HG02642 (cell line): ENCODE data around the gene CFD.

Experiments
- ATAC-seq: cut with Tn5 transposase; IDR thresholded peaks from one replicate; pipeline ENCODE4 v1.9.1; 2021; ENCODE audit warnings: mild to moderate bottlenecking; ENCODE audit not compliant: unreplicated experiment, poor library complexity

The CFD gene

DNA sequence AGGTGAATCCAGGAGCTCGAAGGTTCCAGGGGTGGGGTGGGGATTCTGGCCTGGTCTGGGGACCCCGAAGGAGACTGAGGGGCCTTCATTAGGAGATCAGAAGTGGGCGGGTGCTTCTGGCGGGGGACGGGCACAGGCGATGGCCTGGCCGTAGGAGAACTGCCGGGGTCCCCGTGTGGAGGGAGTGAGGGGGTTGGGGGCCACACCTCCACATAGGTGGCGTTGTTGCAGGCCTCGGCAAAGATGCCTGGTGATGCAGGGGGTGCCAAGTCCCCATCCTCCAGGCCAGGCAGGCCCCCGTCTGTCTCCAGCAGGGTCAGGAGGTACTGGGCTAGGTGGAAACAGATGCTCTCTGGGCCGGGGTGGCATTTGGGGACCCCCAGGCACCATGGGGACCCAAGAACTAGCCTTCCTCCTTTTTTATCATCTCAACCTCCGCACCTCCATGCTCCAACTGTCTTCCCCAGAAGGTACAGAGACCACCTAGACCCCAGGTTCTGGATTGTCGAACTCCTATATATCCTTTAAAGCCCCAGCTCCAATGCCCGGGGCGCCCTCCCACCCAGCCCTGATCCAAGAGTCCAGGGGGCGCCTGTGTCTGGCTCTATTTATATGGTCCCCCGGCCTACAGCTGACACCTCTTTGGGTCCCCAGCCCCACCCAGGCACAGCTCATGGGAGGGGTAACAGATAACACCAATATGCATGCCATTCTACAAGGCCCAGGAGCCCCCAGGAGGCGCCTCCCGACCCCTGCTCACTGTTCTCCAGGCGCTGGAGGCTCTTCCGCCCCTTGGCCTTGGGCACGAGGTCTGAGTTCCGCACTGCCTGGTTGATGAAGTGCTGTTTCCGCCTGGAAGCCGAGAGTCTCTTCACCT lies 42.0 kb downstream of the CFD start:
- no peak for ATAC-seq

DNA sequence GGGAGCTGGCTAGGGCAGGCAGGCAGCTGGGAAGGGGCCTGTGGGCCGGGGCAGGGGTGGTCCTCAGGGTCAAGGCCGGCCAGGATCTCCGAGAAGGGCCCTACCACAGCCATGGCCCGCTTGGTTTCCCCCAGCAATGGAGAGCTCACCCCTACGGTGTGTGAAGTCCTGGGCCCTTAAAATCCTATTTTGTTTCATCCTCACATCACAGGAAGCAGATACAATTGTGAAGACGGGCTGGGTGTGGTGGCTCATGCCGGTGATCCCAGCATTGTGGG lies 42.6 kb downstream of the CFD start:
- ATAC-seq = no peak

DNA sequence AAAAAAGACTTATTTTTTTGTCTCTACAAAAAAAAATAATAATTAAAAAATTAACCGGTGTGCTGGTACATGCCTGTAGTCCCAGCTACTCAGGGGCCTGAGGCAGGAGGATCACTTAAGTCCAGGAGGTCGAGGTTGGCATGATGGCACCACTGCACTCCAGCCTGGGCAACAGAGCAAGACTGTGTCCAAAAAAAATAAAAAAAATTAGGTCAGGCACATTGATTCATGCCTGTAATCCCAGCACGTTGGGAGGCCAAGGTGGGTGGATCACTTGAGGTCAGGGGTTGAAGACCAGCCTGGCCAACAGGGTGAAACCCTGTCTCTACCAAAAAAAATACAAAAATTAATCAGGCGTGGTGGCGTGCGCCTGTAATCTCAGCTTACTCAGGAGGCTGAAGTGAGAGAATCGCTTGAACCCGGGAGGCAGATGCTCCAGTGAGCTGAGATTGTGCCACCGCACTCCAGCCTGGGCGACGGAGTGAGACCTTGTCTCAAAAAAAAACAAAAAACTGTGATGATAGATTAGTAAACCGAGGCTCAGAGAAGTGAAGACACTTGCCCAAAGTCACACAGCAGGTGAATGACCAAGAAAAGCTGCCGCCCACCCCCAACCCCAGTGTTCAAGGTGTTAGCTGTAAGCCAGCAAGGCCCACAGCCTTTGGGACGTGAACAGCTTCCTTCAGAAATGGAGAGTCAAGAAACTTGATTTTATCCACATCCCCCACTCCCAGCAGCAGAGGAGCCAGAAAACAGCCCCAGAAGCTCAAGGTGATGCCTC lies 43.2 kb downstream of the CFD start:
- ATAC-seq = no peak

DNA sequence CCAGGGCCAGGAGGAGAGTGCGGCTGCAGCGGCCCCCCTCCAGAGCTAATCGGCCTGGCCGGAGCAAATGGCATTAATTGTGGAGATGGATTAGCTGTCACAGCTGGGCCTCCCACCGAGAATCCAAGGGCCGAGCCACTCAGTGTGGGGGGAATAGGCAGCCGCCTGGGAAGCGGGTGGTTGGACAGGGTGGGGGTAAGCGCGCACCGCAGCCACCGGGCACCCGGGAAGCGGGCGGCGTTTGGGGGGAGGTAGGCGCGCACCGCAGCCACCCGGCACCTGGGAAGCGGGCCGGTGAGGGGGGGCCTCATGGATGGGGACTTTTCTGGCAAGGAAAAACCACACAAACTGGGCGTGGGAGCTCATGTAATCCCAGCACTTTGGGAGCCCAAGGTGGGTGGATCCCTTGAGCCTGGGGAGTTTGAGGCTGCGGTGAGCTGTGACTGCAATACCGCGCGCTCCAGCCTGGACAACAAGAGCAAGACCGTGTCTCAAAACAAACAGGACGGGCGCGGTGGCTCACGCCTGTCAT lies 43.9 kb downstream of the CFD start:
- ATAC-seq = no peak

DNA sequence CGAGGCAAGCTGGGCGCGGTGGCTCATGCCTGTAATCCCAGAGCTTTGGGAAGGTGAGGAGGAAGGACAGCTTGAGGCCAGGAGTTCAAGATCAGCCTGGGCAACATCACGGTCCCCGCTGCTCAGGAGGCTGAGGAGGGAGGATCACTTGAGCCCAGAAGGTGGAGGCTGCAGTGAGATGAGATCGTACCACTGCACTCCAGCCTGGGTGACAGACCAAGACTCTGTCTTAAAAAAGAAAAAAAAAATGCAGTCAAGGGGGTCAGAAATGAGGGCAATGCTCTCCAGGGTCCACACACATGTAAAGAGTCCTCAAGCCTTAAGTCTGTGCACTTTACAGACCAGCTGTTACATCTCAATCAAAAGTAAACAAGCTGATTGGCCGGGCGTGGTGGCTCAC lies 45.1 kb downstream of the CFD start:
- no peak for ATAC-seq

DNA sequence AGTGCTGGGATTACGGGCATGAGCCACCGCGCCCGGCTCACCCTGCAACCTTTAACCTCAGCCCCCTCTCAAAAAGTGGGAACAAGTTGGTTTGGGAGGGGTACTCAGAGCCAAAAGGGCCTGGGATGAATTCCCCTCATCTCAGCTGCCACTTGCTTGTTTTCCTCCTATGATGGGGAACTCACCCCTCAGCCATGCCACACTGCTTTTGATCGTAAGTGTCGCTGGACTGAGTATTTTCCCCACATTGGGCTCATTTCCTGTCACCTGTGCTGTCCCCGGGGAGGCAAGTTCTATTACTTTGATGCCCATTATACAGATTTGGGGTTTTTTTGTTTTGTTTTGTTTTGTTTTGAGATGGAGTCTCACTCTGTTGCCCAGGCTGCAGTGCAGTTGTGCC lies 47.0 kb downstream of the CFD start:
- ATAC-seq = no peak

DNA sequence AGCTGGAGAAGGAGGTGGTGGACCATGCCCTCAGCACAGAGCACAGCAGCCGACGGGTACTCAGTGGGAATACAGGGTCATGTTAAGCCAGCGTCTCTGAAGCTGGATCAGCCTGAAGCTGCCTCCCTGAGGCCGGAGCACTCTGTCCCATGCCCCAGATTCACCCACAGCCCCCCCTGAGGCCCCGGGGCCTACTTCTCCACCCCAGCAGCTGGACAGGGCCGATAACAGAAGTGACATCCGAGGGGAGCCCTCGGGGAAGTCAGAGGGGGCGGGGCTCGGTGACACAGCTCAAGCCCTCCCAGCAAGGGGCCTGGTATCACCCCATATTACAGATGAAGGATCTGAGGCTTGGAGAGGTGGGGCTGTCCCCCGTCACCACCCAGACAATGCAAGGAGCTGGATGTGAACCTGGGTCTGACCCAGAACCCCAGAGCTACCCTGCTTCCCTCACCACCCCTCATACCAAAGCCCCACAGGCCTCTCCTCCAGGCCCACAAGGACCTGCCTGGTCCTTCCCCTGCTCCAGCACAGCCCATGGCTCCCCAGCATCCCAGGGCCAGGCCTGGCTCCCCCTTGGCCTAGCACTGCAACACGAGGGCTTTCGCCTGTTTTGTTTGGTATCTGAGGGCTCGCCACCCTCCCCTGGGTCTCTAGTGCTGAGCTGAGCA lies 47.9 kb downstream of the CFD start:
- ATAC-seq = no peak

DNA sequence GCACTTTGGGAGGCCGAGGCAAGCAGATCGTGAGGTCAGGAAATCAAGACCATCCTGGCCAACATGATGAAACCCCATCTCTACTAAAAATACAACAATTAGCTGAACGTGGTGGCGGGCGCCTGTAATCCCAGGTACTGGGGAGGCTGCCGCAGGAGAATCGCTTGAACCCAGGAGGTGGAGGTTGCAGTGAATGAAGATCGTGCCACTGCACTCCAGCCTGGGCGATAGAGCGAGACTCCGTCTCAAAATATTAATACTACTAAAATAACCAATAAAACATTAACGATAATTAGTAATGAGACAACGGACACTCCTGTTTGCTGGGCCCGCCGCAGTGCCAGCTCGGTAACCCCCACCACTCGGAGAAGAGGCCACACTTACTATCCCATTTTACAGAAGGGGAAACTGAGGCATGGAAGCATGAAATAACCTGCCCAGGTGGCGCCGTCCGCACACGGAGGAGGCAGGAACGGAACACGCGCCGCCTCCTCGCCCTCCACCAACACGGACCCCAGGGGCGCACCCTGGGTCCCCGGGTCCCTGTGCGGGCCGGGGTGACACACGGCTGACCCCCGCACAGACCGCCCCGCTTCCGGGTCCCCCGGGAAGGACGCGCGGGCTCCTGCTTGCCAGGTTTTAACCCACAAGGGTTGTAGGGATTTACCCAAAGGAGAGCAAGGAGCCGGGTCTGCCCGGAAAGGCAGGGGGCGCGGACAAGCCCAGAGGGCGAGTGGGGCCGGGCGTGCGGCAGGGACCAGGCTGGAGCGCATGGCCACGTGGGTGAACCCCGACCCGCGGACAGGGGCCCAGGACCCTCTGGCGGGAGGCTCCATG lies 52.0 kb downstream of the CFD start:
- no peak for ATAC-seq

DNA sequence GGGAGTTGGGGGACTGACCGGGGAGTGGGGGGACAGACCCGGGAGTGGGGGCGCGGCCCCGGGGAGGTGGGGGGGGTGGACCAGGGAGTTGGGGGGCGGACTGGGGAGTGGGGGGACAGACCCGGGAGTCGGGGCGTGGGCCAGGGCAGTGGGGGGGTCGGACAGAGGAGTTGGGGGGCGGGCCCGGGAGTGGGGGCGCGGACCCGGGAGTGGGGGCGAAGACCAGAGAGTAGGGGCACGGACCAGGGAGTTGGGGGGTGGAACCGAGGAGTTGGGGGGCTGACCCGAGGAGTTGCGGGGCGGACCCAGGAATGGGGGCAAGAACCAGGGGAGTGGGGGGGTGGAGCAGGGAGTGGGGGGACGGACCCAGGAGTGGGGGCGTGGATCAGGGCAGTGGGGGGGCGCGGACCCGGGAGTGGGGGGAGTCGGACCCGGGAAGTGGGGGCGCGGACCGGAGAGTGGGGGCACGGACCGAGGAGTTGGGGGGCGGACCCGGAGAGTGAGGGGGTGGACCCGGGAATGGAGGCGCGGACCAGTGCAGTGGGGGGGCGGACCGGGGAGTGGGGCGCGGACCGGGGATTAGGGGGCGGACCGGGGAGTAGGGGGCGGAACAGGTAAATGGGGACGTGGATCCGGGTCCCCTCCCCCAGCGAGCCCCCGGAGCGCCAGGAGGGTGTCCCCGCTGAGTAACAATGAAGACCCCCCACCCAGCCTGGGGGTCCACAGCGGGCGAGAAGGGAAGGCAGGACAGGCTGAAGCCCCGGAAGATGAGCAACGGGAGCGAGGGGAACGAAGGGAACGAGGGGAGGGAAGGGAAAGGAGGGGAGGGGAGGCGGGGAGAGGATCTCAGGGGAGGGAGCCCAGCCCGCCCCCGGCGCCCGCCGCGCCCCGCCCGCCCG lies 53.0 kb downstream of the CFD start:
- no peak for ATAC-seq
